HG03378 (cell line): ENCODE data around the gene ZDHHC14.

Experiments
- ATAC-seq: cut with Tn5 transposase; IDR thresholded peaks from one replicate; pipeline ENCODE4 v1.9.1; 2021; ENCODE audit warnings: mild to moderate bottlenecking, moderate library complexity; ENCODE audit not compliant: unreplicated experiment

ZDHHC14 gene

DNA sequence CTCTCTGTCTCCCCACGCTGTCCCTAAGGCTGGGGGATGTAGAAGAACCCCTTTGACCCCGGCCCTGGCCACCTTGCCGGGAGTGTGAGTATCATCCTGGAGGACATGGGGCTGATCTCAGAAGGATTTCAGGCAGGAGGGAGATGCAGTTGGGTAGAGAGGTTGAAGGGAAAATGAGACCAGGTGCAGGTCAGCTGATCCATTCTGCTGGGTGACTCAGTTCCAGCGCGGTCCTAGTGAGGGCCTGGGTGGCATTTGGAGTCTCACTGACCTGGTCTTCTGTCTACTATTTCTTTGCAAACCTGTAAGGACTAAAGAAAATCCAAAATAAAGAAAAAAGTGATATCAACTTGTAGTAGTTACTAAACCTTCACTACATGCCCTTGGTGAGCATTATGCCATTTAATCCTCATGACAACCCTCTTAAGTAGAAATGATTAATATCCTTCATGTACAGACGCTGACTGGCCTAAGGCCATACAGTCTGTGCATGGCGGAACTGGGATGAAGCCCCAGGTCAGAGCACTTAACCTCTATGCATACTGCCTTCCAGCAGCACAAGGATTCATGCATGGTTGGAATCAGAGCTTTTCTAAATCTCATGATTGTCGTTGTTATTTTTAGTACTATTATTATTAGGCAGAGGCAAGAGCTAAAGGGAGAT is 106.3 kb downstream of the ZDHHC14 start:
- no peak for ATAC-seq

DNA sequence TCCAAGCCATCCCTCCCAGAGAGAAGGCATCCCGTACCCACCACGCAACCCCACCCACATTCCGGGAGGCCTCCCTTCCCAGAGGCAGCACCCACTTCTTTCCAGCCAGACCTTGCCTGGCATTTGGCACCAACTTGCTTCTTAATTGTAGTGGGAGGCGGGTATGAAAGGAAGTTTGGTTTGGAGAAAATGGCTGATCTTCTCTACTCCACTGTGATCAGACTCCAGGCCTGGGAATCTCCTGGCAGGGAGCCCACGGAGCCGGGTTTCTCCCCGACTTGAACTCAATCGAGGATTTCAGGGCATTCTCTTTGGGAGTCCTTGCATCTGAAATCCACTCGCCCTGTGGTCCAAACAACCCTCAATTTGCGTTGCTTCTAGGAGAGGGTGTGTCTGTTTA is 107.1 kb downstream of the ZDHHC14 start:
- ATAC-seq, result no peak

DNA sequence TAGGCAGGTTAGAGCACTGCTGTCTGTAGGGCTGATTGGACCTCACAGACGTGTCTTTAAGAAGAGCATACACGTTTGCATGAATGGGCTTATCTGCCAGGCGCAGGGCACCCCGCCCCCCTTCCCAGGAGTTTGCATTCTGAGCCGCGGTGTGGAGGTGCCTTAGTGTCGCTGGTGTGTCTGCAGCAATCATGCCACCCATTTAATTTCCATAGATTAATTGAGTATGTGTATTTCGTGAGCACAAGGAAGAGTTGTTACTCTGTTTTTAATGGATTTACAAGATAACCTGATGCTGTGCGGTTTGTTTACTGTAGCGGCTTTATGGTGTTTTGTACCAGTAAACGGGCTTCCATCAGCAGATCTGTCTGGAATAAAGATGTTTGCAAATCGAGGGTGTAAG is 107.7 kb downstream of the ZDHHC14 start:
- no peak for ATAC-seq

DNA sequence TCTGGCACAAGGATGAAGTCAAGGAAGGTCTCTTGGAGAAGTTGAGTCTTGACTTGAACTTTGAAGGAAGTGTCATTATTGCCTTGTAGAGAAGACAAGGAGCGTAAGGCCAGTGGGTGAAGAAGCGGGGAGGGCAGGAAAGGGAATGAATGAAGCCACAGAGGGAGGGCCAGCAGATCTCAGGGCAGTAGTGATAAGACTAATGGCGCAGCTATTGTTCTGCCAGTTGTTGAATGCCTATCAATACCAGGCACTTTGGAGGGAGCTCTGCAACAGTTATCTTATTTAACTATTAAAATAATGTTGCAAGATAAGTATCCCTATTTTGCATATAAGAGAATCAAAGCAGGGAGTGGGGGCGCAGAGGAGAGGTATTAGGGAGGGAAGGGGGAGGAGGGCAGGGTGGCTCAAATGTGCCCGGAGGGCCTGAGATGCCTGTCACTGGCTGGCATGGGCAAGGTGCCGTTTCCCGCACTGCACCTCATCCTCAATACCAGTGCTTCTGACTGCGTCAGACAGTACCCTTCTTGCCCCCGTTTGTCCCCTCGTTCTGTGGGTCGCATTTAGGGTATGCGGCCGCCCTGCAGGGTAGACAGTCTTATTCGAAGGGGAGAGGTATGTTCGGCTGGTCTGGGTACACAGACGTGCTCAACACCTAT is 109.8 kb downstream of the ZDHHC14 start:
- no peak for ATAC-seq

DNA sequence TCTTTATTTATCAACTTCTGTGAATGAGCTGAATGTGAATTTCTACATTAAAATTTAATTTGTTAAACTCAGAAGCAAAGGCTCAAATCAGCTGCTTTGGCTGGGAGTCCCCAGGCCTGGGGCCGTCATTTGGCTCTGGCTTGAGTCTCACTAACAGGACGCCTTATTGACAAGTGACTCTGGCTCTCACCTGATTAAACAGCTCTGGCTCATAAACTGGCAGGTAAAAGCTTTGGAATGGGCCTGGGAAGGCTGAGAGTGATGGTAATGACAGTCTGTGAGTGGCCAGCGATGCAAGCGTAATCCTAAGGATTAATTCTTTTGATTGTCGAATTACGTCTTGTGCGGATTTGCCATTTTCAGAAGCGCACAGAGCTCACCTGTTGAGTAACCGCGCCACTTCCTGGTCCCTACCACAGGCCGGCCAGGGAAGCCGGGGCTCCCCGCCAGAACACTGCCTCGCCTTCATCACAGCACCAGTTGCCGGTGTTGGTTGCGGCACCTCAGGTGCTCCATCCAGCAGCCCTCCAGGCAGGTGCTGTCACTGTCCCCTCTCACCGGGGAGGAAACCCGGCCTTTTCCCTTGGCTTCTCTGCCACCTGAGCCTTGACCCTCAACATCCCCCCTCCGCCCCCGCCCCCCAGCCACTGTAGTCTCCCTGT is 110.7 kb downstream of the ZDHHC14 start:
- ATAC-seq, result no peak

DNA sequence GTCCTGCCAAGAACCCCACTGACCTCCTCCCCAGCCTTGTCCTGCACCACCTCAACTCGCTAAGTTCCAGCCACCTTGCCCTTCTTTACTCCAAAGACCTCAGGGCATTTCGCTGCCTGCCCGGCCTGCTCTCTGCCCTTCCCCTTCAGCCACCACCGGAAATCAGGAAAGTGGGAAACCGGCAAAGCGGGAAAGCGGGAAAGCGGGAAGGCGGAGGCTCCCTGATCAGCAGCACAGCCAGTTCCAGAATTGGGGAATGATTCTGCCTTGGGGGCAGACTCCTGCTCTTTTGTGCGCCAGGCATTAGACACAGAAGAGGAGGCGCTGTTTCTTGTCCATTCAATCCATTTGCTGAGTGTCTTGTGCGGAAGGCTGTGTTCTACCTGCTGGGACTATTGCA is 111.3 kb downstream of the ZDHHC14 start:
- no peak for ATAC-seq

DNA sequence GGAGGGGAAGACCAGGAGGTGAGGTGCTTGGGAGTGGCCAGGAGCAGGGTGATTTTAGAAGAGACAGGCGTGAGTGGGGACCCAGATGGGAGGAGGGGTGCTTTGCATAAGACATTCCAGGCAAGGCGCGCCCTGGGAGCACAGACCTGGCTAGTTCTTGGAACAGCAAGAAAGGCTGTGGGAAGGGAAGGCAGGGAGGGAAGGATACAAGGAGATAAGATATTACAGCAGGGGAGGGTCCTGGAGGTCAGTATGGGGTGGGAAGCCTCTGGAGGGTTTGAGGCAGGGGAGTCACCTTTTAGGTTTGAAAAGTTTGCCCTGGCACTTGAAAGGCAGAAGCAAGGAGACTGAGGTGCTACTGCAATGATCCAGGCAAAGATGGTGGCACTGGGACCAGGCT is 111.8 kb downstream of the ZDHHC14 start:
- no peak for ATAC-seq

DNA sequence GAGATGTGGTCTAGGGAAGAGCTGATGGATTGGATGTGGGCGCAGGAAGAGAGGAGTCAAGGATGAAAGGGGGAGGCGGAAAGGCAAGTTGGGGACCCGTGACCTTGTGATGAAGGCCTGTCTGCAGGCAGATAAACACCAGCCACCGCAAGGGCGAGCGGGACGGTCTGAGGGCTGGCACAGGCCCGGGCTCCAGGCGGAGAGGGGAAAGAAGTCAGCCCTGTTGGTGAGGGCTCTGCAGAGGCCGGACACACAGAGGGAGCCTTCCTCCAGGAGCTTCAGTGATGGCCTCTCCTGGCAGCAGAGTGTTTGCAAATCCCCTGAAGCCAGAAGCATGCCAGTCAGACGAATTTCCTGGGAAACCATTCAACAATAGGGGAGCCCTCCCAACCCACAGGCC is 112.2 kb downstream of the ZDHHC14 start:
- ATAC-seq, result no peak

DNA sequence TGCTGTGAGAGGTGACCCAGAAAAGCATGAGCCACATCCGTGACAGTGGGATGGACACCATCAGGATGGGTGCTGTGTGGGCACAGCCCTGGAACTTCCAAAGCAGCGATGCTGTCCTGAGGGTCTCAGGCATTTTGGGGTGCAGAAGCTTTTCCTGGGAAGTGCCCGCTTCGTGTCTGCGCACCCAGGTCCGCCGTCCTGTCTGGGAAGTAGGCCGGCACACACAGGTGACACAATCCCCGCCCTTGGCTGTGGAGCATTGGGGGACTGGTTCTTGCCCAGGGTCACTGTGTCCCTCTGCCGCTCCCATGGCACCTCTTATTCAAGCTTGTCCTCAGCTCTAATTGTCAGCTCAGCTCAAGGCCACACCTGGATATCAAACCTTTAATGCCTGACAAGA is 112.6 kb downstream of the ZDHHC14 start:
- no peak for ATAC-seq

DNA sequence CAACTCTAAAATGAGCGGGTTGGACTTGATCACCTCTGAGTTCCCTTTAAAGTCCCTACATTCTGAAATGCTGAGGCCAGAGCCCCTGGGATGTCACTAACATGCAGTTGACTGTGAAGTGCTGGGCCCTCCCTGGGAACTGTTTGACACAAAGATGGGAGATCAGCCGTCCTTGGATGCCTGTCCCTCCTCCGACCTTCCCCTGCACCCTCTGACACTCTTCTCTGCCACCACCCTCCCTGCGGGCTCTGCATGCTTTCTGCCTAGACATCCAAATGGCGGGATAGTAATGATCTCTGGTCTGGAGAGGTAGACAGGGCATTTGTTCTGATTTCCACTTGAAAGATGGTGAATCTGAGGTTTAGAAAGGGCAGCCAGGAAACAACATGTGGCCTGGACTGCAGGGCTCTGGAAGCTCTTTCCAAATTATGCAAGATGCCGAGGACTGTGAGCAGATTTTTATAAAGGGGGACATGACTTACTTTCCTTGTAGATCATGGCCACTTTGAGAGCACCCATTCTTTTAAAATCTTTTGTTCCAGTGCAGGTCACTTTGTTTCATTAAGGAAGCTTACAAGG is 113.2 kb downstream of the ZDHHC14 start:
- no peak for ATAC-seq

DNA sequence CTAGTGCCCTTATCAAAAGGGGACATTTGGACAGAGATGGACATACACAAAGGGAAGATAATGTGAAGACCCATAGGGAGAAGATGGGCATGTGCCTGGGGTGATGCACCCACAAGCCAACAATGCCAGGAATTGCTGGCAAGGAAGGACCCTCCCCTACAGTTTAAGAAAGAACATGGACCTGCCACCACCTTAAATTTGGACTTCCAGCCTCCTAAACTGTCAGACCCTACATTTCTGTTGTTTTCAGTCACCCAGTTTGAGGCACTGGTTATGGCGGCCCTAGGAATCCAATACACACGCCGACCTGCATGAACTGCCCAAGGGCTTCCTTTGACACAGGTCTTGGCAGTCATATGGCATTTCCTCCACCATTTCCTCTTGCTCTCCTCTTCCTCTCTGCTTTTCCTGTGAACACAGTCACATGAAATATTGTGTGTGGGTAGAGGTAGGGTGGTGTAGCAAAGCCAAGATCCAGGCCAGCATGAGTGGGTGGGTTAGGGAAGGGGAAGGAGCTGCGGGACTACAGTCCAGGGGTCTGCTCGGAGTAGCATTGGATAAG is 115.6 kb downstream of the ZDHHC14 start:
- no peak for ATAC-seq

DNA sequence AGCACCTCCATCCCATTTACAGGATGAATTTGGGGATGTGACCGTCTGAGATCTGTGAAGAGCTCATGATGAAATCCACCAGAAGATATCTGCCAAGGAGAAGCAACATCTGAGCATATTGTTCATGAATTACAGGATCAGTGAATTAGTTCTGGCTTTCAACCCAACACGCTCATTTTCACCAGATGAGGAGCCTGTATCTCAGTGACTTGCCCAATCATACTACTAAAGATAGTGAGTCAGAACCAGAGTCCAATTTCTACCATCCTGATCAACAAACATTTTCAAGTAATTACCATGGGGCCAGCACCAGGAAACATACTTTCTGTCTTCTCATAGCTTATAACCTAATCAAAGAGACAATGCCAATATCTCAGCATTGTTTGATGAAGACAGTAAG is 116.6 kb downstream of the ZDHHC14 start:
- no peak for ATAC-seq

DNA sequence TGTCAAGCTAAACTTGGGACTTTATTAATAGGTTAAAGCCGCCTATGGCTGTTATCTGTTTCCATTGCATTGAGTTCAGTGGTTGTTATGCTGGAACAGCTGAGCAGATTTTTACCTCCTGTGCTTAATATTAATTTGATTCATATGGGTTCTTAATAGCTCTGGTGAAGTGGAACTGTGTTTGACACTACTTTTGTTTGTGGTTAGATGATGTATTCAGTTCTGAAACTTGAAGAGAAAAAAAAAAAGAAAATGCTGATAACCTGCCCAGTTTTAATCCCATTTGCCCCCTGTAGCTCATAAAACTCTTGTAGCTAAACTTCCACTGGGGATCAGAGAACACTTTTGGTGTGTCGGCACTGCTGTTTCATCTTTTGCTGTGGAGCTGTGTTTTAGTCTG is 117.8 kb downstream of the ZDHHC14 start:
- ATAC-seq, result no peak

DNA sequence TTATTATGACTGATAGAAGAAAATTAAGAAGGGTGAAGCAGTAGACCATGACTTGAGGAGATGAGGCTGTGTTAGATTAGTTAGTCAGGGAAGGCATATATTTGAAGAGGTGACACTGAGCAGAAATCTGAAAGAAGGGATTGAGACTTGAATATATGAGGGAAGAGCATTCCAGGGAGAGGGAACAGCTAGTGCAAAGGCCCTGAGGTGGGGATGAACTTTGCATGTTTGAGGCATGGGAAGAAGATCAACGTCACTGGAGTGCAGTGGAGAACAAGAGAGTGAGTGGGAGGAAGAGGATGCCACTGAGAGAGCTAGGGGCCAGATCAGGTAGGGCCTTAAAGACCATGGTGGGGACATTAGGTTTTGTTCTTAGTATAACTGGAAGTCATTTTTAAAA is 119.0 kb downstream of the ZDHHC14 start:
- no peak for ATAC-seq

DNA sequence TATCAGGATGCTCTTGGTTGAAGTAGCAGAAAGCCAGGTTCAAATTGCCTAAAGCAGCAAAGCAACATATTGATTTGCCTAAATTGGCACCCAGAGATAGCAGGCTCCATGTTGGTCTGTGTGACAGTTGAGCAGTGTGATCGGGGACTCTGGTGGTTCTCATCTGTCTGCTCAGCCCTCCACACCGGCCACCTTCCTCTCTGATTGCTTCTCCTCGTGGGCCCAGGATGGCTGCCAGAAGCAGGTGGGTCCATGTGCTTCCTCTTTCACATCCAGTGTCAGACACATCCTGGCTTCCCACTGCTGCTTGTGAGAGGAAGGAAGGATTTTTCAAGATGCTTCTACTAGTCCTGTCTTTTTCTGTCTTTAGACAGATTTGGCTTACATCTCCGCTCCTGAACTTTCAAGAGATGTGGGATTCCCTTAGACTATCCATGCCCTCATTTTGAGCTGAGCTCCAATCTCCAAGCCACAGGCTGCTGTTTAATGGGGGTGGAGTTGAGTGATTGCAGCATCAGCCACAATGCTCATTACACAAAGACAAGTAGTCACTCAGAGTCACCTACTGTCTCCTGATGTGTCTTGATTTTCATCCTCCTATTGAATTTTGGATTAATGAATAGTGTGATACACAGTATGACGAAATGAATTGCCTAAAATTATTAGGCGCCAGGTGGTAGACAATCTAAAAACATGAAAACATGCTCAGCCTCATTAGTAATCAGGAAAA is 122.2 kb downstream of the ZDHHC14 start:
- ATAC-seq, result no peak

DNA sequence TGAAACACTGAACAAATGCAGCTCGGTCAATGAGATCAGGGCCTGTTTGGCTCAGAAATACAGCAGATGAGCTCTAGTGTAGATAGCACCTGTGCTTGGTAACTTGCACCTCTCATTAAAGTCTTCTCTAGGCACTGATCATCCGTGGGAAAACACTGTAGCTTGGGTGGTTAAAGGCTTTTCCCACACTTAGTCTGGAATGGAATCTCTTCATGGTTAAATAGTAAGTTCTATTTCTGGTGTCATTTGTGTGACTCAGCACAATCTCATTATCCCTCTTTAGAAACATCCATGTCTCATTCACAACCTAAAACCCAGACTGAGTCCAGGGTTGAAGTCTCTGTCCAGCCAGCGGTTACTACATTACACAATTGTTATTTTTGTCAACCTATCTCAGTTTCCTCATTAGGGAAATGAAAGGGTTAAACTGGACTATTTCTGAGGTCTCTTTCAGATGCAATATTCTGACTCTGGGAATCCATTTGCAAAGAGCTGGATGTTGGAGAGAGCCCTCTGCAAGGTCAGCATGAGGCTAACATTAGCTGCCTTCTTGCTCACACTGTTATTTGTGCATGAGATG is 125.0 kb downstream of the ZDHHC14 start:
- no peak for ATAC-seq

DNA sequence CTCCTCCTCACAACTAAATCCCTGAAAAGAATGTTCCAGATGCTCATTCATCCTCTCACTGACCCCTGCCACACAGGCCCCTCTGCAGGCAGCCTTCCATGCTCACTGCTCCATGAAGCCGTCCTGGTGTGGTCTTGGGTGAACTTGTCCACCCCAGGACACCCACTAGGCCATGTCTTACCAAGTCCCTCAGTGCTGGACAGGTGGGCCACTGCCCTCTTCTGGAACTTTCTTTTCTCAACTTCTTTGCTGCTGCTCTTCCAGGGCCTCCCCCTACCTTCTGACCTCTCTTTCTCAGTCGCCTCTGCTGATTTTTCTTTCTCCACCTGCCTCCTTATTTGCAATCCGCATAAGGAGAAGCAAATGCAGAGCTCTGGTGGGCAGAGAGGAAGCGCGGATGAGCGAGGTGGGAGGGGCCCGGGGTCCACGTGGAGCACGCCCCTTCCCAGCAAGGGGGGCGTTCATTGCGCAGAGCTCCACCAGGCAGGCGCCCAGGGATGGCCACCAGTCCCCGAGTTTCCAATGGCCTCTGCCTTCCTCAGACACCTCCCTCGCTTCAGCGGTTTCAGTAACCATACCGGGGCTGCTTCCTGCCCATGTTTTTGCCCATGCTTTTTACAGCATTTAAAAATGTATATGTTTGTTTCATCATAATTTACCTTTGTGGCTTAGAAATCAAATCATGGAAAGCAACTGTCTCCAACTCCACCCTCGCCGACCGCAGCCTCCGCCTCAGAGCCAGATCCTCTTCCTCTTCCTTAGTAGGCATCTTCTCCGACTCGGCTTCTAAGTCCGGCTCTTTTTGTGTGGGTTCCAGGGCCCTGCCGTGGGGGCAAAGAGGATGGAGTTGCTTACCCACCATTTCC is 129.6 kb downstream of the ZDHHC14 start:
- no peak for ATAC-seq

DNA sequence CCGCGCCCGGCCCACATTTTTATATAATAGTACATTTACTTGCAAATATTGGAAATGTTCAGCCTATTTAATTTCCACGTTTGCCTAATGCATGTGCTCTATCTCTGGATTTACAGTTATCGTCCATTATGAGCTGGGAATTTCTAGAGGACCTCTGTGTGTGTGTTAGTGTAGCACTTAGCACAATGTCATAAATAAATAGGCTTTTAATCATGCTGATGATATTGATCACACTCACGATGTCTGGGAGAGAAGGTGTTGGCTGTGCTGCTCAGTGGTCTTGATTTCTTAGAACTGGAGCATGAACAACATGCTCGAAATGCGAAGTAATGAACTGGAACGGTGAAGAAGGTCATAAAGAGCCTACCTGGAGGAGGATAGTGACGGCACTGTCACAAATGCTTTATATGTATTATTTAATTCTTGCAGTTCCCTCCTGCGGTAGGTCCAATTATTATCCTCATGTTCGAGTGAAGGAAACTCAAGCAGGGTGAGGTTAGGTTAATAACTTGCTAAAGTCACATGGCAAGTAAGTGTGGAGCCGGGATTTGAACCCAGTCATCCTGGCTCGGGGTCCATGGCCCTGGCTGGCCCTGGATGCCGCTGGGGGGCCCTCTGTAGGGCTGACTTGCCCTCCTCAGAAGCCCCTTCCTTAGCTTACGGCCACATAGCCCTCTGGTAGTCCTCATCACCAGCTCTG is 130.8 kb downstream of the ZDHHC14 start:
- no peak for ATAC-seq

DNA sequence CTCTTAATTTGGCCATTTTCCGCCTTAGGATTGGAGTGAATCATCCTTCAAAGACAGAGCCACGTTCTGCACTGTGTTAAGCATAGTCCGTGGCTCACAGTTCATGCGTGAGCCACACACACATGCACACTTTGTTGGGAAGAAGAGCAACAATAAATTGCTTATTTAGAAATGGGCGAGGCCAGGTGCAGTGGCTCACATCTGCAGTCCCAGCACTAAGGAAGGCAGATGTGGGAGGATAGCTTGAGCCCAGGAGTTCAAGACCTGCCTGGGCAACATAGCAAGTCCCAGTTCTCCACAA is 131.3 kb downstream of the ZDHHC14 start:
- no peak for ATAC-seq
